ENCODE measurements around the gene ADK. TPM values are rescaled to one million over a fixed set of nuclear protein-coding genes. Genes with fewer than 3 reads are reported as not detected.

The ADK gene
- total RNA-seq, 1 donor from 2014 or later, result 53.0 TPM

DNA sequence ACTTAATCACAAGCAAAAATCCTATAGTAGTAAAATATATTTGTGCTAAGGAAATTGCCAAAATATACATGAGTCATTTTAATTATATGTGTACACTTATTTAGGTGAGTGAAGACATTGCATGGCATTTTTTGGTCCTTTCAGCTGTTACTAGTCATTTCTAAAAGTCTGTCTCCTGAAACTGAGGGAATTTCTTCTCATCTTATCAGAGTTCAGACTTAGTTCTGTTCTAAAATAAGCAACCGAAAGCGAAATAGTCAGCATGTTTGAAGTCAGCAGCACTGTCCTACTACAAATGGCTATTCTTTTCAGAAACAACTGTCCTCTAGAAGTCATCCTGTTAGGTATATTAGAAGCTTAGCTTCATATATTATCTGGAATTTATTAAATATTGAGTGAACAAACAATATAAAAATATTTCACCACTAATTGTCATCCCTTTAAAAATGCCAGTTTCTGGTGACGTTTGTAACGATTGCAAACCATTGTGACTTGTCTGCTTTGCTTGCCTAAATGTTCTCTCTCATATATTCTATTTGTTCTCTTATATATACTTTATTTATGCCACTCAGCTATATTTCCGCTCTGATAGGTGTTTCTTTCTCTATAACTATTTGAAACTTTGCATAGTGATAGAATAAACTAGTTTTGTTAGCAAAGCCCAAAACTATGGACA lies 448.0 kb downstream of the ADK start:
- Histone ChIP-seq H3K27ac (peak overlapping the region; percentile 31), H3K9me3 (no peaks in the 10 kb centered on the region), H3K27me3 (no peaks in the 10 kb centered on the region), H3K4me1 (no peaks in the 10 kb centered on the region), H3K36me3 (no peaks in the 10 kb centered on the region), H3K4me3 (peak overlapping the region; percentile 22)
- TF ChIP-seq, protein P1, sequence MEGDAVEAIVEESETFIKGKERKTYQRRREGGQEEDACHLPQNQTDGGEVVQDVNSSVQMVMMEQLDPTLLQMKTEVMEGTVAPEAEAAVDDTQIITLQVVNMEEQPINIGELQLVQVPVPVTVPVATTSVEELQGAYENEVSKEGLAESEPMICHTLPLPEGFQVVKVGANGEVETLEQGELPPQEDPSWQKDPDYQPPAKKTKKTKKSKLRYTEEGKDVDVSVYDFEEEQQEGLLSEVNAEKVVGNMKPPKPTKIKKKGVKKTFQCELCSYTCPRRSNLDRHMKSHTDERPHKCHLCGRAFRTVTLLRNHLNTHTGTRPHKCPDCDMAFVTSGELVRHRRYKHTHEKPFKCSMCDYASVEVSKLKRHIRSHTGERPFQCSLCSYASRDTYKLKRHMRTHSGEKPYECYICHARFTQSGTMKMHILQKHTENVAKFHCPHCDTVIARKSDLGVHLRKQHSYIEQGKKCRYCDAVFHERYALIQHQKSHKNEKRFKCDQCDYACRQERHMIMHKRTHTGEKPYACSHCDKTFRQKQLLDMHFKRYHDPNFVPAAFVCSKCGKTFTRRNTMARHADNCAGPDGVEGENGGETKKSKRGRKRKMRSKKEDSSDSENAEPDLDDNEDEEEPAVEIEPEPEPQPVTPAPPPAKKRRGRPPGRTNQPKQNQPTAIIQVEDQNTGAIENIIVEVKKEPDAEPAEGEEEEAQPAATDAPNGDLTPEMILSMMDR (IDR thresholded peaks at IDR 0.05), result no peak
- no peak for ATAC-seq
- DNase-seq, result no peak
- intact Hi-C loops (cut with DNase I), result no loop called here

DNA sequence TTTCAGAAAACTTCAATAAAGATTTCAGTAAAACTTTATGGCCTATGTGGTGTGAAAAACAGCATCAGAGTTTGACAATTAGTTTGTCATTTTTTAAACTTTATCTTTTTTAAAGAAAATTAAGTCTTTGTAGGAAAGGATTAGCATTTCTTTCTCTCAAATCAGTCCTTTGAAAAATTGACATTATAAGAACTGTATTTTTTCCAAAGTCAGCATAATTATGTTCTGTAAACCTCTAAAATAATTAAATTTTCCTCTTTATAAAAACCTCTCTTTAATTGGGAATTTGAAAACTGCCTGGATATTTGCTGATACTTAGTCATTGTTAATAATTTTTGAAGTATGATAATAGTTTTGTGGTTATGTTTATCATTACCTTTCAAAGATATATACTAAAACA lies 448.7 kb downstream of the ADK start:
- intact Hi-C loops (cut with DNase I), result no loop called here
- H3K4me3 ChIP-seq, result no peak overlapping the region
- peak overlapping the region; percentile 31 for H3K27ac ChIP-seq

DNA sequence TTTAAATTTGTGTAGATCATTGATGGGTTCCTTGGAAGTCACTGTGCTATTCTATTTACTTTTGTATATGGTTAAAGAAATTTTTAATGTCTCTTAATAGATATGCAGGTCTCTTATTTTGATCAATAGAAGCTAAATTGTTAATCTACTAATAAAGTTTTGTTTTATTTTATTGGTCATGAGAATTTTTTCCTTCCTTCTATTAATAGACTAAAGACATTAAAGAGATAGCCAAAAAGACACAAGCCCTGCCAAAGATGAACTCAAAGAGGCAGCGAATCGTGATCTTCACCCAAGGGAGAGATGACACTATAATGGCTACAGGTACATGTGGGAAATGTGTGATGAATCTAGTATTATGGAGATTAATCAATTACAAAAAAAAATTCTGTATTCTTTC lies 449.1 kb downstream of the ADK start:
- no peaks in the 10 kb centered on the region for H3K27me3 ChIP-seq
- intact Hi-C loops (cut with DNase I), result no loop called here
- H3K27ac ChIP-seq, result no peak overlapping the region
- DNase-seq (no peak), ATAC-seq (no peak)
- no peaks in the 10 kb centered on the region for H3K36me3 ChIP-seq
- no peaks in the 10 kb centered on the region for H3K4me1 ChIP-seq
- no peaks in the 10 kb centered on the region for H3K9me3 ChIP-seq
- no peak overlapping the region for H3K4me3 ChIP-seq
- TF ChIP-seq, protein P1 (IDR thresholded peaks at IDR 0.05), result no peak

More for the DNA sequence above, 448.7 kb downstream of the ADK start:
- Histone ChIP-seq H3K27me3 (no peaks in the 10 kb centered on the region), H3K36me3 (no peaks in the 10 kb centered on the region), H3K9me3 (no peaks in the 10 kb centered on the region), H3K4me1 (no peaks in the 10 kb centered on the region)
- no peak for DNase-seq
- TF ChIP-seq, protein P1 (IDR thresholded peaks at IDR 0.05), result no peak
- ATAC-seq, result no peak

DNA sequence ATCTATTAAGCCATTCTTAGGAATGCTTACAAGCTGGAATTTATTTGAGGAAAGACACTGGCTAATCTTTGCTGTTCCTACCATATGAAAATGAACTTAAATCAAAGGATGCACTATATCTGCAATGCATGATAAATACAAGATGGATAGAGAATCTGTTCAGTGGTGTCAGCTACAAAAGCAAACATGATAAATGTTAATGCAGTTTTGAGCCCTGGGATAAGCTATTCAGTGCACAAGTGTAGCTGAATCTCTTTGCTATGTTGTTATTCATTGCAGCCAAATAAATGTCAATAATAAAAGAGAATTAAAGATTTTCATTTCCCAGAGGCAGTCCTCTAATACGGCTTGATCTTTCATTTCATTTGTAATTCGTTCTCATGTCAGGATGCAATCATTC lies 451.6 kb downstream of the ADK start:
- Histone ChIP-seq H3K4me1 (no peaks in the 10 kb centered on the region), H3K9me3 (no peaks in the 10 kb centered on the region), H3K27ac (no peak overlapping the region), H3K36me3 (no peaks in the 10 kb centered on the region), H3K4me3 (no peak overlapping the region), H3K27me3 (no peaks in the 10 kb centered on the region)
- intact Hi-C loops (cut with DNase I), result no loop called here
- no peak for ATAC-seq
- DNase-seq, result no peak
- TF ChIP-seq, protein P1 (IDR thresholded peaks at IDR 0.05), result no peak

DNA sequence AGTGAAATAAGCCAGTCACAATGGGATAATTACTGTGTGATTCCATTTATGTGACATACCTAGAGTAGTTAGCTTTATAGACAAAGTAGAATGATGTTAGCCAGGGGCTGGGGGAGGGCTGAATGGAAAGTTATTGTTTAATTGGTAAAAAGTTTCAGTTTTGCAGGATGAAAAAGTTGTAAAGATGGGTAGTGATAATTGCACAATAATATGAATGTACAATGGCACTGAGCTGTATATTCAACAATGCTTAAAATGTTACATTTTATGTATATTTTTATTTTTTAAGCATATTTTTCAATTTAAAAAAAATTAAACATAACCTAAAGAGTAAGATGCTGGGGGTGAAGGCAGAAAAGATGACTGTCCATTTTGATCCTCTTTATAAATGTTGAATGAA lies 459.3 kb downstream of the ADK start:
- Histone ChIP-seq H3K9me3 (no peaks in the 10 kb centered on the region), H3K27me3 (no peaks in the 10 kb centered on the region), H3K4me1 (no peaks in the 10 kb centered on the region), H3K4me3 (no peak overlapping the region), H3K36me3 (no peaks in the 10 kb centered on the region), H3K27ac (no peak overlapping the region)
- no peak for DNase-seq
- ATAC-seq, result no peak
- intact Hi-C loops (cut with DNase I), result no loop called here
- TF ChIP-seq, protein P1 (IDR thresholded peaks at IDR 0.05), result no peak

DNA sequence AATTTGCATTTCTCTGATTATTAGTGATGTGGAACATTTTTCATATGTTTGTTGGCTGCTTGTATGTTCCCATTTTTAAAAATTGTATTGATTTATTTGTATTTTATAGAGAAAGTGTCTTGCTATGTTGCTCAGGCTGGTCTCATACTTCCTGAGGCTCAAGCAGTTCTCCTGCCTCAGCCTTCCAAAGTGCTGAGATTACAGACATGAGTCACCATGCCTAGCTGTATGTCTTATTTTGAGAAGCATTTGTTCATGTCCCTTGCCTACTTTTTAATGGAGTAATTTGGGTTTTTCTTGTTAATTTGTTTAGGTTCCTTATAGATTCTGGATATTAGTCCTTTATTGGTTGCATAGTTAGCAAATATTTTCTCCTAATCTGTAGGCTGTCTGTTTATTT lies 461.2 kb downstream of the ADK start:
- DNase-seq, result no peak
- Histone ChIP-seq H3K36me3 (no peaks in the 10 kb centered on the region), H3K27ac (no peak overlapping the region), H3K27me3 (no peaks in the 10 kb centered on the region), H3K9me3 (no peaks in the 10 kb centered on the region), H3K4me3 (no peak overlapping the region), H3K4me1 (no peaks in the 10 kb centered on the region)
- ATAC-seq, result no peak
- intact Hi-C loops (cut with DNase I), result no loop called here
- TF ChIP-seq, protein P1 (IDR thresholded peaks at IDR 0.05), result no peak

Data from upper lobe of right lung (tissue), 1 donor.